Subcutaneous abdominal adipose tissue (tissue), 5 donors: ENCODE measurements around the gene SHROOM3.

Experiments used
- H3K27ac ChIP-seq: one replicate; pipeline ENCODE4 v1.7.0; 2013; ENCODE audit warnings: low read depth, mild to moderate bottlenecking, inconsistent platforms, low read length, moderate library complexity
- H3K27me3 ChIP-seq, 5 donors: one replicate each; pipeline ENCODE4 v1.7.0; 2013; ENCODE audit warnings: low read length in 5 of 5, inconsistent platforms in 1 of 5; ENCODE audit not compliant: control insufficient read depth in 5 of 5, insufficient read depth in 4 of 5
- H3K36me3 ChIP-seq, 5 donors: one replicate each; pipeline ENCODE4 v1.7.0; 2013; ENCODE audit warnings: low read length in 5 of 5; ENCODE audit not compliant: control insufficient read depth in 5 of 5, insufficient read depth in 5 of 5
- H3K4me1 ChIP-seq, 5 donors: one replicate each; pipeline ENCODE4 v1.7.0; 2013; ENCODE audit warnings: low read length in 5 of 5, mild to moderate bottlenecking in 3 of 5, moderate library complexity in 1 of 5; ENCODE audit not compliant: control insufficient read depth in 5 of 5, insufficient read depth in 5 of 5
- H3K4me3 ChIP-seq, 5 donors: one replicate each; pipeline ENCODE4 v1.7.0; 2013; ENCODE audit warnings: low read length in 5 of 5, low read depth in 1 of 5
- H3K9ac ChIP-seq, 5 donors: one replicate each; pipeline ENCODE4 v1.7.0; 2013; ENCODE audit warnings: low read length in 5 of 5, mild to moderate bottlenecking in 4 of 5, moderate library complexity in 3 of 5
- H3K9me3 ChIP-seq, 5 donors: one replicate each; pipeline ENCODE4 v1.7.0; 2013; ENCODE audit warnings: low read length in 5 of 5; ENCODE audit not compliant: control insufficient read depth in 5 of 5
- donor health status: healthy.
- donor health status: healthy.
- donor health status: healthy.
- donor health status: healthy.
- donor health status: healthy.

The SHROOM3 gene

GRCh38 chr4:76624931-76625715 is 190.1 kb downstream of the SHROOM3 start:
- H3K4me1 ChIP-seq: peaks cover 0 to 8% (median 4%) of the 10 kb centered on the region in 5 donors
- H3K4me3 ChIP-seq: no peak overlapping the region
- H3K27me3 ChIP-seq: no peaks in the 10 kb centered on the region
- H3K9me3 ChIP-seq: no peaks in the 10 kb centered on the region
- H3K9ac ChIP-seq: peak overlapping the region in 1 of 5 donors; percentile 33
- peak overlapping the region; percentile 56 for H3K27ac ChIP-seq
- no peaks in the 10 kb centered on the region for H3K36me3 ChIP-seq

DNA sequence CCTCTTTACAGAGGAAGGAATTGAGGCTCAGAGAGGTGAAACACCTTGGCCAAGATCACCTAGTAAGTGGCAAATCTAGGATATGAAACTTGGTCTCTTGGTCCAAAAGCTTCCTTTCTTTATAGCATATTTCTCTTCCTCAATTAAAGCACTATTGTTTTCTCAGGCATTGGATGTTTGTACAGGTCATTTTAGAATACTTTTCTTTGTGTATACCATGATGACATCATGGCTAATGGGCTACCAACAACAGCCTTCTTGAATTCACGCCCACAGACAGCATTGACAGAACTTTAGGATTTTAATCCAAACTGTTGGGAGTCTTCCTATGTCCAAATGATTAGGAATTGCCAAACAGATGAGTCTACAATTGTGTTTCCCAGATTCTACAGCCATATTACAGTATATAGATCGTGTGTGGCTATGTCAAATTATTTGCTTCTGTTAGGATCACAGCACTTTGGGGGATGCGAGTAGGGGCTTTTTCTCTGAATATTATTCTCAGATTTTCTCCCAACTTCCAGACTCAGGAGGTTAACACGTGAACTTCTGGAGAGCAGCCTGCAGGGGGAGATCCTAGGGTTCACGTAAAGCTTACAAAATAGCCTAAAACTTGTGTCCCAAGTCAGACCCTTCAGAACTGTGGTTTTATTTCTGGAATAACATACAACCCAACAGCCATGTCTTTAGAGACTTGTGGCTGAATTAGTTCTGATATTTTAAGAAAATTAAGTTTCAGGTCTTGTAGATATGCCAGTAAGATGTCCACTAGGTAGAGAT is 191.8 kb downstream of the SHROOM3 start:
- H3K9me3 ChIP-seq: no peaks in the 10 kb centered on the region
- H3K27ac ChIP-seq: no peak overlapping the region
- no peaks in the 10 kb centered on the region for H3K27me3 ChIP-seq
- H3K36me3 ChIP-seq: no peaks in the 10 kb centered on the region
- no peak overlapping the region for H3K9ac ChIP-seq
- peaks cover 0 to 8% (median 4%) of the 10 kb centered on the region in 5 donors for H3K4me1 ChIP-seq
- no peak overlapping the region for H3K4me3 ChIP-seq

DNA sequence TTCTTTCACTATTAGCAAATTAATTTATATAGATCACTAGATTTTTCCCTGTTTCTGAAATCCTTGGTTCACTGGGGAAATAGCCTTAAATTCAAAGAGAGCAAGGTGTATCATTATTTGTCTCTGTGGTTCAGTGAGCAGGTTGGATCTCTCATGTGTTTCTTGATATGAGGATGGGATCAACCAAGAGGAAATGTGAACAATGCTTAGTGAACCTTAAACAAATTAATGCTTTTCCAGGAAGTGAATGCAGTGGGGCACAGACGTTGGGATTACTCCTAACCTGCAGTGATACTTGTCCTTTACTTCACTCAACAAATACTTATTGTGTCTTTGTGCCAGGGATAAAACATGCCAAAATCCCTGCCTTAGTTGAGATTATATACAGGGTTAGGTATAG is 193.2 kb downstream of the SHROOM3 start:
- H3K4me1 ChIP-seq: peaks cover 0 to 8% (median 4%) of the 10 kb centered on the region in 5 donors
- no peak overlapping the region for H3K9ac ChIP-seq
- no peaks in the 10 kb centered on the region for H3K27me3 ChIP-seq
- H3K9me3 ChIP-seq: no peaks in the 10 kb centered on the region
- no peak overlapping the region for H3K27ac ChIP-seq
- no peaks in the 10 kb centered on the region for H3K36me3 ChIP-seq
- no peak overlapping the region for H3K4me3 ChIP-seq

DNA sequence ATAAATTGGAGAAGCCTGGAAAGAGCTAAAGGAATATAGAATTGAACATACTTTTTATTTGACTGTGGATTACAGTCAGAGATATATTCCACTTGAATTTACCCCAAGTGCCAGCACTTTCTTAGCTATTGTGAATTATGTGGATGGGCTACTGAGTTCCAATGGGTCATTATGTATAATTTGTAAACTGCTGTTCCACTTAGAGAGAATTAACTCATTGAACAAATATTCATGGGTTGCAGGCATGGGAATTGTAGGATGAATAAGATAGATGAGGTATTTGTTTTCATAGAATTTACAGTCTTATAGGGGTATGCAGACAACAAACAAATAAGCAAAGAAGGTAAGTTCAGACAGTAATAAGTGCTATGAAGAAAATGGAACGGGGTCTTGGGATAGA is 195.7 kb downstream of the SHROOM3 start:
- Histone ChIP-seq H3K9me3 (no peaks in the 10 kb centered on the region), H3K27ac (no peak overlapping the region), H3K4me1 (peaks cover 0 to 5% (median 0%) of the 10 kb centered on the region in 5 donors), H3K27me3 (no peaks in the 10 kb centered on the region), H3K9ac (no peak overlapping the region), H3K36me3 (no peaks in the 10 kb centered on the region), H3K4me3 (no peak overlapping the region)

- Histone ChIP-seq H3K27ac (no peak overlapping the region), H3K36me3 (no peaks in the 10 kb centered on the region), H3K9me3 (no peaks in the 10 kb centered on the region), H3K4me3 (no peak overlapping the region), H3K4me1 (peaks cover 0 to 5% (median 0%) of the 10 kb centered on the region in 5 donors), H3K27me3 (no peaks in the 10 kb centered on the region), H3K9ac (no peak overlapping the region)
These were observed 199.2 kb downstream of the SHROOM3 start for GRCh38 chr4:76634220-76634619.

DNA sequence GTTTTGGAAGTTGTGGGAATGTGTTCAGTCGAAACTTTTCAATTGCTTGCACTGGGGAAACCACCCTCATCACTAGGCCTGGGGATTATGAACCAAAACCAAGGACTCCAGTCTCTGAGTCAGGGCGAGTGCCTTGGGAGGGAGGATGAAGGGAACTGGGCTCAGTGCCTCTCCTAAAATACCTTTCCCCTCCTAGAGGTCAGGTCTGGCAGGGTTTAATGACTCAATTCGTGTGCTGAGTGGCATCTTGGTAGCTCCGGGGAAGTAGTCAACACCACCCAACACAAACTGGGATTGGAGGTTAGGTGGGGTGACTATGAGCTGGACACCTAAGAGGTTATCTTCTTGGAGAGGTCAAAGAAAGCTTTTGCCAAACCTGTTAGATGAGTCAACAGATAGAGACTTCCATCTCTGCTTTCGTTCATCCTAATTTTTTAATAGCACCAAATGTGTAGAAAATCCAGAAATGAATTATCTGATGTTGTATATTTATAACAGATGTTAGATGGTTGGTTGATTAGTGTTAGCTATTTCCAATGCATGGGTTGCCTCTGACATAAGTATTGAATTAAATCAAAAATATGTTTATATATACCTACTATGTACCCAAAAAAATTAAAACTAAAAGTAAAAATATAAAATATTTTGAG is 202.8 kb downstream of the SHROOM3 start:
- H3K27me3 ChIP-seq: no peaks in the 10 kb centered on the region

GRCh38 chr4:76639288-76639687 is 204.3 kb downstream of the SHROOM3 start:
- Histone ChIP-seq H3K27ac (no peak overlapping the region), H3K4me3 (no peak overlapping the region), H3K9me3 (no peaks in the 10 kb centered on the region), H3K9ac (no peak overlapping the region), H3K36me3 (no peaks in the 10 kb centered on the region), H3K27me3 (no peaks in the 10 kb centered on the region), H3K4me1 (peaks cover 0 to 3% (median under 1%) of the 10 kb centered on the region in 5 donors)

More for the DNA sequence above, 202.8 kb downstream of the SHROOM3 start:
- Histone ChIP-seq H3K36me3 (no peaks in the 10 kb centered on the region), H3K27ac (no peak overlapping the region), H3K4me1 (peaks cover 0 to 5% (median 3%) of the 10 kb centered on the region in 5 donors), H3K4me3 (no peak overlapping the region), H3K9ac (no peak overlapping the region), H3K9me3 (no peaks in the 10 kb centered on the region)

- Histone ChIP-seq H3K36me3 (no peaks in the 10 kb centered on the region), H3K4me3 (no peak overlapping the region), H3K27ac (no peak overlapping the region), H3K27me3 (no peaks in the 10 kb centered on the region), H3K4me1 (peaks cover 0 to 3% (median 0%) of the 10 kb centered on the region in 5 donors), H3K9me3 (no peaks in the 10 kb centered on the region), H3K9ac (no peak overlapping the region)
These were observed 205.4 kb downstream of the SHROOM3 start for GRCh38 chr4:76640353-76640910.

GRCh38 chr4:76641351-76641750 is 206.3 kb downstream of the SHROOM3 start:
- H3K27ac ChIP-seq: no peak overlapping the region
- no peaks in the 10 kb centered on the region for H3K36me3 ChIP-seq
- H3K4me1 ChIP-seq: peaks cover 0 to 3% (median 0%) of the 10 kb centered on the region in 5 donors
- H3K9ac ChIP-seq: no peak overlapping the region
- no peaks in the 10 kb centered on the region for H3K9me3 ChIP-seq
- H3K27me3 ChIP-seq: no peaks in the 10 kb centered on the region
- no peak overlapping the region for H3K4me3 ChIP-seq
